Measurements from ENCODE around the gene NEMP2. TPM values are rescaled to one million over a fixed set of nuclear protein-coding genes. Genes with fewer than 3 reads are reported as not detected.

The NEMP2 gene, protein sequence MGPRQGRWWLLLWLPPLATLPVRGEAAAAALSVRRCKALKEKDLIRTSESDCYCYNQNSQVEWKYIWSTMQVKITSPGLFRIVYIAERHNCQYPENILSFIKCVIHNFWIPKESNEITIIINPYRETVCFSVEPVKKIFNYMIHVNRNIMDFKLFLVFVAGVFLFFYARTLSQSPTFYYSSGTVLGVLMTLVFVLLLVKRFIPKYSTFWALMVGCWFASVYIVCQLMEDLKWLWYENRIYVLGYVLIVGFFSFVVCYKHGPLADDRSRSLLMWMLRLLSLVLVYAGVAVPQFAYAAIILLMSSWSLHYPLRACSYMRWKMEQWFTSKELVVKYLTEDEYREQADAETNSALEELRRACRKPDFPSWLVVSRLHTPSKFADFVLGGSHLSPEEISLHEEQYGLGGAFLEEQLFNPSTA
- total RNA-seq, result 10 to 100 TPM in 1 of 2 donors, 1 to 10 TPM in 1; 3.4 to 11.2 TPM
- polyA plus RNA-seq, result 1 to 10 TPM in 1 of 2 donors, under 1 TPM in 1; 0.85 to 1.8 TPM
- long read RNA-seq, donor 1, full-length matches to known transcripts, result 2 of 2 reads
- long read RNA-seq, donor 1, partial matches to known transcripts, result 0 of 2 reads
- long read RNA-seq, donor 1, other reads (novel, unspliced or antisense), result 0 of 2 reads
- long read RNA-seq, donor 2, result 0 reads
- long read RNA-seq, donor 3, full-length matches to known transcripts, result 1 of 1 reads
- long read RNA-seq, donor 3, partial matches to known transcripts, result 0 of 1 reads
- long read RNA-seq, donor 3, other reads (novel, unspliced or antisense), result 0 of 1 reads
- long read RNA-seq, donor 4, partial matches to known transcripts, result 0 of 8 reads
- long read RNA-seq, donor 4, other reads (novel, unspliced or antisense), result 8 of 8 reads
- long read RNA-seq, donor 5, full-length matches to known transcripts, result 4 of 4 reads
- long read RNA-seq, donor 5, partial matches to known transcripts, result 0 of 4 reads
- long read RNA-seq, donor 5, other reads (novel, unspliced or antisense), result 0 of 4 reads

DNA sequence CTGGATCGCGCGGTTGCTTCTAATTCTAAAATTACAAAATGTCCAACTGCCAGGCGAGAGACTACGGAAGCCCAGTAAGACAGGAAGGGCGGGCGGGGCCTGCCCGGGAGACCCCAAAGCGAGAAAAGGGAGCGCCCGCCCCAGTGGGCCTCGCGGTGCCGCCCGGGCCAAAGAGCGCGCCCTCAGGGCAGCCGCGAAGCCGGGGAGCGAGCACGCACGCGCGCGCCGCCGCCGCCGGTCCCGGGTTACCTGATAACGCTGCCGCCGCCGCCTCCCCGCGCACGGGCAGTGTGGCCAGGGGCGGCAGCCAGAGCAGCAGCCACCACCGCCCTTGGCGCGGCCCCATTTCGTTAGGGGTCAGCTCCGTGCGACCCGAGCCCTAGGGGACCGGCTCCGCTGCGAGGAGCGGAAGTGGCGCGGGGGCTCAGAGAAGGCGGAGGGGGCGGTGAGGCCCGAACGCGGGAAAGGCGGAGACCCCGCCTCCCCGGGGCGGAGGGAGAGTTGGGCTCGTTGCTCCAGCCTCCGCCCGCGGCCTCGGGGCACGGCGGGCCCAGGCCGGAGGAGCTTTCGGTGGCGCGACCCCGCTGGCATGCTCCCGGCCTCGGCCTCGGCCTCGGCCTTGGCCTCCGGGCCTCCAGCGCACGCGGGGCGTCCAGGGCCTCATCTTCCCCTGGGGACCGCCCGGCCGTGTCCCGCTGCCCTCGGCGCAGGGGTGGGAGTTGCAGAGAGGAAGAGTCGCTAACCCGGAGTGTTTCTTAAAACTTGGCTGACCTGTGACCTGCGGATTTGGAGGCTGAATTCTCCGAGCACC, at the start of gene NEMP2:
TSS of gene NEMP2 (minus strand) at position 413 of the 811 bp plus-strand sequence. CDS start at position 346, 67 bp downstream.
- TF ChIP-seq, protein P1, sequence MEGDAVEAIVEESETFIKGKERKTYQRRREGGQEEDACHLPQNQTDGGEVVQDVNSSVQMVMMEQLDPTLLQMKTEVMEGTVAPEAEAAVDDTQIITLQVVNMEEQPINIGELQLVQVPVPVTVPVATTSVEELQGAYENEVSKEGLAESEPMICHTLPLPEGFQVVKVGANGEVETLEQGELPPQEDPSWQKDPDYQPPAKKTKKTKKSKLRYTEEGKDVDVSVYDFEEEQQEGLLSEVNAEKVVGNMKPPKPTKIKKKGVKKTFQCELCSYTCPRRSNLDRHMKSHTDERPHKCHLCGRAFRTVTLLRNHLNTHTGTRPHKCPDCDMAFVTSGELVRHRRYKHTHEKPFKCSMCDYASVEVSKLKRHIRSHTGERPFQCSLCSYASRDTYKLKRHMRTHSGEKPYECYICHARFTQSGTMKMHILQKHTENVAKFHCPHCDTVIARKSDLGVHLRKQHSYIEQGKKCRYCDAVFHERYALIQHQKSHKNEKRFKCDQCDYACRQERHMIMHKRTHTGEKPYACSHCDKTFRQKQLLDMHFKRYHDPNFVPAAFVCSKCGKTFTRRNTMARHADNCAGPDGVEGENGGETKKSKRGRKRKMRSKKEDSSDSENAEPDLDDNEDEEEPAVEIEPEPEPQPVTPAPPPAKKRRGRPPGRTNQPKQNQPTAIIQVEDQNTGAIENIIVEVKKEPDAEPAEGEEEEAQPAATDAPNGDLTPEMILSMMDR (IDR thresholded peaks at IDR 0.05; ENCODE audit: control extremely low read depth, extremely low read depth), result no peak
- ATAC-seq (ENCODE audit: insufficient read depth, low FRiP score), result peak; percentile 93
- Histone ChIP-seq H3K9me3 (ENCODE audit: control insufficient read depth in 4 of 4, insufficient read depth in 3 of 4, low read length in 3 of 4) (peaks cover 0 to 7% (median 3%) of the 10 kb centered on the region in 4 donors), H3K36me3 (ENCODE audit: control insufficient read depth in 4 of 4, insufficient read depth in 4 of 4, low read length in 4 of 4) (peaks cover 0 to 7% (median 2%) of the 10 kb centered on the region in 4 donors), H3K9ac (ENCODE audit: insufficient read depth in 1 of 2, low read length in 2 of 2) (peak within 1 kb of the TSS; percentile 93 to 100), H3K27ac (ENCODE audit: low read depth in 1 of 2, low read length in 1 of 2) (peak within 1 kb of the TSS; percentile 86 to 99), H3K4me1 (ENCODE audit: control insufficient read depth in 5 of 5, insufficient read depth in 5 of 5, low read length in 5 of 5) (peaks cover 6 to 35% (median 8%) of the 10 kb centered on the region in 5 donors), H3K27me3 (ENCODE audit: control insufficient read depth in 3 of 3, insufficient read depth in 3 of 3, low read length in 2 of 3) (no peaks in the 10 kb centered on the region), H3K4me3 (peak within 1 kb of the TSS; percentile 92)
- WGBS, 2 donors, result 0% methylated on average over 66 to 92 of the region's 92 CpGs
- DNase-seq, result peak; percentile 88 to 93 (median 92)

DNA sequence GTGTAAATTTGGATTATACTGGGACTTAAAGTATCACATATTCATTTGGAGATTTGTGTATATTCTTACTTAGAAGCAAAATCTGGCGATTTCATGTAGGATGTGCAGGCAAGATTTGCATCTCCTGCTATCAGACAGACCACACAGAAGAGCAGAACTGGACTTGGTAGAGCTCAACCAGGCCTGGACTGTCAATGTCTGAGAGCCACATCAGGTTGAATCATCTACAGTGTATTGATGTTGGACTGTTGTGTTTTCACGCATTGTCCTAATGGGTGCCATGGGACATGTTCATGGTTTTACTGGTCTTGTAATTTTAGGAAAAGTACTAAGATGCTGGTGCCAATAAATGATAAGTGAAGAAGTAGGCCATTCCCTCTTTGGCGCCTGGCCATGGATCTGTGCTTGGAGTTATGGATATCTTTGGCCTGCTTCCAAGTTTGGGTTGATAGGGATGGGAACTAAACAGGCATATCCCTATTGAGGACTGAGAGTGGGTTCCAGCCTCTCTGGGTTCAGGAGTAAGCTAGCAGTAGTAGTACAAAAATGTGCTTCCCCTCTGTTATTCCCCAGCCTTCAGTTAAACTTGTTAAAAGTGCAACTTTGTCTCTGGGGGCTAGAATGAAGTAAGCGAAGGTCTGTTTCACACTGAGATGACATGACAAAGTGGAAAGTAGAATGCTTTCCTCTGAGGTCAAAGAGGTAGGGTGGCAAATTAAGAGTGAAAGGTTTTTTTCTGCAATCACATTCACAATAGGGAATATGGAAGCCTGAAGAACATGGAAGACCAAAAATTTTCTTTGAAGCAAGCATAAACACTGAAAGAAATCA, 49.2 kb upstream of the NEMP2 start:
- peaks cover under 1 to 55% (median 31%) of the 10 kb centered on the region in 5 donors for H3K4me1 ChIP-seq (ENCODE audit: control insufficient read depth in 5 of 5, insufficient read depth in 5 of 5, low read length in 5 of 5)
- H3K9ac ChIP-seq (ENCODE audit: insufficient read depth in 1 of 2, low read length in 2 of 2), result no peak overlapping the region
- H3K27me3 ChIP-seq (ENCODE audit: control insufficient read depth in 3 of 3, insufficient read depth in 3 of 3, low read length in 2 of 3), result no peaks in the 10 kb centered on the region
- TF ChIP-seq, protein P1 (IDR thresholded peaks at IDR 0.05; ENCODE audit: control extremely low read depth, extremely low read depth), result no peak
- no peaks in the 10 kb centered on the region for H3K36me3 ChIP-seq (ENCODE audit: control insufficient read depth in 4 of 4, insufficient read depth in 4 of 4, low read length in 4 of 4)
- H3K27ac ChIP-seq (ENCODE audit: low read depth in 1 of 2, low read length in 1 of 2), result peak overlapping the region in 1 of 2 donors; percentile 26
- H3K9me3 ChIP-seq (ENCODE audit: control insufficient read depth in 4 of 4, insufficient read depth in 3 of 4, low read length in 3 of 4), result no peaks in the 10 kb centered on the region
- WGBS, 2 donors, result 88 to 94% methylated on average over 4 of the region's 4 CpGs
- H3K4me3 ChIP-seq, result no peak overlapping the region
- no peak for ATAC-seq (ENCODE audit: insufficient read depth, low FRiP score)
- DNase-seq, result peak; percentile 66 to 77 (median 77)
